HUES6 (cell line): ENCODE results near the gene DENND4C.
"Not testable (repeated sequence)": the region's sequence is repeated elsewhere in the genome, so short reads cannot be mapped to it uniquely, and the experiment has no call there.

Source experiments
- H3K27ac ChIP-seq: 2 replicates; pipeline ENCODE4 v1.7.0; 2013; ENCODE audit warnings: low read depth, mild to moderate bottlenecking, low read length, inconsistent platforms
- H3K27me3 ChIP-seq: 2 replicates; pipeline ENCODE4 v1.6.1; 2013; ENCODE audit warnings: low read length; ENCODE audit not compliant: control insufficient read depth, insufficient read depth
- H3K36me3 ChIP-seq: 2 replicates; pipeline ENCODE4 v1.6.1; 2013; ENCODE audit warnings: low read length; ENCODE audit not compliant: control insufficient read depth, insufficient read depth
- H3K4me1 ChIP-seq: 2 replicates; pipeline ENCODE4 v1.6.1; 2013; ENCODE audit warnings: low read length; ENCODE audit not compliant: control insufficient read depth, insufficient read depth
- H3K4me3 ChIP-seq: 2 replicates; pipeline ENCODE4 v1.5.1; 2013; ENCODE audit warnings: low read depth, low read length
- H3K9ac ChIP-seq: one replicate; pipeline ENCODE4 v1.6.1; 2013; ENCODE audit warnings: mild to moderate bottlenecking, low read length
- H3K9me3 ChIP-seq: 2 replicates; pipeline ENCODE4 v1.6.1; 2013; ENCODE audit warnings: low read depth, low read length; ENCODE audit not compliant: control insufficient read depth, insufficient read depth

The DENND4C gene

DNA sequence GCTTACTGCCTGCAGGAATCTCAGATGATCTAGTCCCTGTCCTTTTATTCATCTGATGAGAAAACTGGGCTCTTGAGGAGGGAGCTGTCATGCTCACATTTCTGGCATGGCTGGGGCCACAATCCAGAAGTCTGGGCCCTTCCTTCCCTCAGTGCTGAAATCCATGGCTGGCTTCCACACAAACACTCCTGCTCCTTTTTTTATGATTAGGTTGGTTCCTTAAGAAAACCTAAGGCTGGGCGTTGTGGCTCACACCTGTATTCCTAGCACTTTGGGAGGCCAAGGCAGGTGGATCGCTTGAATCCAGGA lies 179.7 kb downstream of the DENND4C start:
- H3K9me3 ChIP-seq, result no peaks in the 10 kb centered on the region
- no peak overlapping the region for H3K9ac ChIP-seq
- peaks cover 11% of the 10 kb centered on the region for H3K27me3 ChIP-seq
- H3K27ac ChIP-seq, result no peak overlapping the region
- peaks cover 13% of the 10 kb centered on the region; the same call in 1 of the 2 replicates for H3K4me1 ChIP-seq
- no peaks in the 10 kb centered on the region for H3K36me3 ChIP-seq
- H3K4me3 ChIP-seq, result peak overlapping the region; percentile 78

DNA sequence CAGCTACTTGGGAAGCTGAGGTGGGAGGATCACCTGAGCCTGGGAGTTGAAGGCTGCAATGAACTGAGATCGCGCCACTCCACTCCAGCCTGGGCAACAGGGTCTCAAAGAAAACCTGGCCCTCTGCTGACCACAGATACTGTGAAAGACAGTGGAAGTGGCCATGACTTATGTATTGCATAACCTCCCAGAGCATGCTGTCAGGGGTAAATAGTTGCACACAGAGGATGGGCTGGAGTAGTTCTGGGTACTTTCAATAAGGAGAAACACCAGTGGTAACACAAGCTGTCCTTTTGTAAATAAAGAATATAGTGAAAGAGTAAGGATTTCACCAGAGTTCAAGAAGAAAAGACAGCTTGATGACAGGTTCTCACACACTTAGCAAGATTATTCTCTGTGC lies 180.1 kb downstream of the DENND4C start:
- no peak overlapping the region for H3K27ac ChIP-seq
- H3K4me1 ChIP-seq, result peaks cover 13% of the 10 kb centered on the region; the same call in 1 of the 2 replicates
- H3K27me3 ChIP-seq, result peaks cover 11% of the 10 kb centered on the region
- H3K9ac ChIP-seq, result no peak overlapping the region
- no peaks in the 10 kb centered on the region for H3K36me3 ChIP-seq
- no peaks in the 10 kb centered on the region for H3K9me3 ChIP-seq
- H3K4me3 ChIP-seq, result no peak overlapping the region

DNA sequence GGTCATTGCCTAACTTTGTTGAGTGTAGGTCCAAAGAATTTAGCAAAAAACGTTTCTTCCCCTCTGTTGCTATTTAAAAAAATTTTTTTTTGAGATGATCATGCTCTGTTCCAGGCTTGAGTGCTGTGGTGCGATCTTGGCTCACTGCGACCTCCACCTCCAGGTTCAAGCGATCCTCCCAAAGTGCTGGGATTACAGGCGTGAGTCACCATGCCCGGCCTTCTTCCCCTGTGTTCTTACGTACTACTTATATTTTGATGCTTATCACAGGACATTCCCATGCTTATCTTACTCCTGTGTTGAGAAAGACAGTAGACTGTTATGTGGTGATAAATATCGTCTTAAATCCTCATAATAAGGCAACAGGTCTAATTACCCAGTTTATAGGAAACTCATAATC lies 180.8 kb downstream of the DENND4C start:
- no peaks in the 10 kb centered on the region for H3K36me3 ChIP-seq

DNA sequence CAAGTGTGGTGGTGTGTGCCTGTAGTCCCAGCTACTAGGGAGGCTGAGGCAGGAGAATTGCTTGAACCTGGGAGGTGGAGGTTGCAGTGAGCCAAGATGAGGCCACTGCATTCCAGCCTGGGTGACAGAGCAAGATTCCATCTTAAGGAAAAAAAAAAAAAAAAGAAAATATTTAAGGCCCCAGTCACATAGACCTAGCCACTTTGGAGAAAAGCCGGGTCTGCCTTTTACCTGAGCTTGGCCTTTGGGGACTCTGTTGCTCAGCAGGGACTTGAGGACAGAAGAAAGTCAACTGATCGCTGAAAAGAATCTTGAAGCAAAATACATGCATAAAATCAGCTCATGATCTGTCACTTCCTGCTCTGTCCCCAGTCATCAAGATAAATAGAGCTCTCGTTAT lies 183.0 kb downstream of the DENND4C start:
- peaks cover 13% of the 10 kb centered on the region; the same call in 1 of the 2 replicates for H3K4me1 ChIP-seq
- H3K9ac ChIP-seq, H3K9me3 ChIP-seq, H3K27me3 ChIP-seq, H3K27ac ChIP-seq, H3K36me3 ChIP-seq, H3K4me3 ChIP-seq: not testable (repeated sequence)

More for the DNA sequence above, 180.8 kb downstream of the DENND4C start:
- Histone ChIP-seq H3K27ac (no peak overlapping the region), H3K4me1 (peaks cover 13% of the 10 kb centered on the region; the same call in 1 of the 2 replicates), H3K9ac (no peak overlapping the region), H3K4me3 (no peak overlapping the region), H3K27me3 (peaks cover 11% of the 10 kb centered on the region), H3K9me3 (no peaks in the 10 kb centered on the region)

DNA sequence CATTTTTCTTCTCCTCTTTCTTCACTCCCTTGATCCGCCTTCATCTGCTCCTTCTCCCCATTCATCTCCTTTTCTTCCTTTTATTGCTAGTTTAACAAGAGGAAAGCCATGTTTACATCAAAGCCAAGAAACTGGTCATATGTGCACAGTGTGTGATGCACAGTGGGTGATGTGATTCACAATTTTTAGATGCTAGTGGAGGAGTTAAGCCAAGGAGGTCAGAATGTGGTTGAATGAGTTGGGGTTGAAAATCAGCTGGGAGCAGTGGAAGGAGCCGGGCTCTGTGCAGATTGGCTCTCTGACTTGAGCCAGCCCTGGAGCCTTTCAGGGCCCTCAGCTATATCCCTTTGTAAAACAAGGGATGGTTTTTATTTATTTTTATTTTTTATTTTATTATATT lies 185.7 kb downstream of the DENND4C start:
- Histone ChIP-seq H3K36me3 (no peaks in the 10 kb centered on the region), H3K9ac (no peak overlapping the region), H3K27ac (no peak overlapping the region)

DNA sequence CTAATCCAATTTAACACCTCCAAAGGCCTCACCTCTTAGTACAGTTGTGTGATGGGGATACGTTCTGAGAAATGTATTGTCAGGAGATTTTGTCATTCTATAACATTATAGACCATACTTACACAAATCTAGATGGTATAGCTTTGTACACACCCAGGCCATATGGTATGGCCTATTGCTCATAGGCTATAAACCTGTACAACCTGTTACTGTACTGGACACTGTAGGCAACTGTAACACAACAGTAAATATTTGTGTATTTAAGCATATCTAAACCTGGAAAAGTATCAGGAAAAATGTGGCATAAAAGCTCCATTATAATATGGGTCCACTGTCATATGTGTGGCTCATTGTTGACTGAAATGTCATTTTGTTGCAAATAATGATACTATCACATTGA lies 190.4 kb downstream of the DENND4C start:
- H3K4me3 ChIP-seq, result no peak overlapping the region
- no peaks in the 10 kb centered on the region for H3K27me3 ChIP-seq
- H3K4me1 ChIP-seq, result peaks cover 16% of the 10 kb centered on the region
- H3K36me3 ChIP-seq, result peaks cover 14% of the 10 kb centered on the region
- H3K27ac ChIP-seq, result no peak overlapping the region
- H3K9ac ChIP-seq, result no peak overlapping the region
- H3K9me3 ChIP-seq, result no peaks in the 10 kb centered on the region

More for the DNA sequence above, 185.7 kb downstream of the DENND4C start:
- no peak overlapping the region for H3K4me3 ChIP-seq
- H3K27me3 ChIP-seq, result no peaks in the 10 kb centered on the region
- H3K9me3 ChIP-seq, result no peaks in the 10 kb centered on the region
- peaks cover 10% of the 10 kb centered on the region; the same call in 1 of the 2 replicates for H3K4me1 ChIP-seq
